ENCODE results near the gene ZFP64.
A peak's percentile ranks its signal among the peaks of the same experiment; 100 is the strongest.
"Not testable (repeated sequence)": the region's sequence is repeated elsewhere in the genome, so short reads cannot be mapped to it uniquely, and the experiment has no call there.

The ZFP64 gene

GRCh38 chr20:52231230-52231746, 39.7 kb upstream of the ZFP64 start:
- DNase-seq (ENCODE audit: low read depth): no peak
- TF ChIP-seq, protein P1, sequence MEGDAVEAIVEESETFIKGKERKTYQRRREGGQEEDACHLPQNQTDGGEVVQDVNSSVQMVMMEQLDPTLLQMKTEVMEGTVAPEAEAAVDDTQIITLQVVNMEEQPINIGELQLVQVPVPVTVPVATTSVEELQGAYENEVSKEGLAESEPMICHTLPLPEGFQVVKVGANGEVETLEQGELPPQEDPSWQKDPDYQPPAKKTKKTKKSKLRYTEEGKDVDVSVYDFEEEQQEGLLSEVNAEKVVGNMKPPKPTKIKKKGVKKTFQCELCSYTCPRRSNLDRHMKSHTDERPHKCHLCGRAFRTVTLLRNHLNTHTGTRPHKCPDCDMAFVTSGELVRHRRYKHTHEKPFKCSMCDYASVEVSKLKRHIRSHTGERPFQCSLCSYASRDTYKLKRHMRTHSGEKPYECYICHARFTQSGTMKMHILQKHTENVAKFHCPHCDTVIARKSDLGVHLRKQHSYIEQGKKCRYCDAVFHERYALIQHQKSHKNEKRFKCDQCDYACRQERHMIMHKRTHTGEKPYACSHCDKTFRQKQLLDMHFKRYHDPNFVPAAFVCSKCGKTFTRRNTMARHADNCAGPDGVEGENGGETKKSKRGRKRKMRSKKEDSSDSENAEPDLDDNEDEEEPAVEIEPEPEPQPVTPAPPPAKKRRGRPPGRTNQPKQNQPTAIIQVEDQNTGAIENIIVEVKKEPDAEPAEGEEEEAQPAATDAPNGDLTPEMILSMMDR (IDR thresholded peaks at IDR 0.05; ENCODE audit: insufficient read depth, low read depth, low read length, missing control alignments): no peak
- H3K4me3 ChIP-seq (ENCODE audit: low read length): no peak overlapping the region

- TF ChIP-seq, protein P1 (IDR thresholded peaks at IDR 0.05; ENCODE audit: insufficient read depth, low read depth, low read length, missing control alignments): no peak
- no peak for DNase-seq (ENCODE audit: low read depth)
- H3K4me3 ChIP-seq (ENCODE audit: low read length): no peak overlapping the region
These were observed 38.8 kb upstream of the ZFP64 start for GRCh38 chr20:52230409-52230808.

DNA sequence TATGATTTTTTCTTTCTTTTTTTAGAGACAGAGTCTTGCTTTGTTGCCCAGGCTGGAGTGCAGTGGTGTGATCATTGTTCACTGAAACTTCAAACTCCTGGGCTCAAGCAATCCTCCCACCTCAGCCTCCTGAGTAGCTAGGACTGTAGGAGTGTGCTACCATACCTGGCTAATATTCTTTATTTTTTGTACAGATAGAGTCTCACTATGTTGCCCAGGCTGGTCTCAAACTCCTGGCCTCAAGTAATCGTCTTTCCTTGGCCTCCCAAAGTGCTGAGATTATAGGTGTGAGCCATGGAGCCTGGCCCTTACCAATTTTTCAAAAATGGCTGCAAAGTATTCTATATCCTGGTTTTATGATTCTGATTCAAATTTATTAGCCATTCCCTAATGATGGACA, 37.8 kb upstream of the ZFP64 start:
- not testable (repeated sequence) for H3K4me3 ChIP-seq (ENCODE audit: low read length); DNase-seq (ENCODE audit: low read depth)

DNA sequence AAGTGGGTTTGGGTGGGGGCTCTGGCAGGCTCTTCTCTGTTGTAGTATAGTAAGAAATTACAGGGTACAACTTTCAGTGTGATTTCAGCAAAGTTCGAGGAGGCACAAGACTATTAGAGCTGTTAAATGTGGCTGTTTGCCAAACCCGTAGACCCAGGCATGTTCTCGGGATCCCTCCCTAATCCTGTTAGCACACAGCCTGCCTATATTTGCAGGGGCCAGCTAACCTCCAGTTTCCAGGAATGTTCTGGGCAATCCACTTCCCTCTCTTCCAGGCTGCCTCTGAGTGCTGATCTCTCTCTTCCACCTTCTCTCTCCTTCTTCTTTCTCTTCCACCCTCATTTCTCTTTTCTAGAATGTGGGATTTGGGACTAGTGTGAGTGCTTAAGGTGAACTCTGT, 34.8 kb upstream of the ZFP64 start:
- no peak overlapping the region for H3K4me3 ChIP-seq (ENCODE audit: low read length)
- TF ChIP-seq, protein P1 (IDR thresholded peaks at IDR 0.05; ENCODE audit: insufficient read depth, low read depth, low read length, missing control alignments): no peak
- no peak for DNase-seq (ENCODE audit: low read depth)

DNA sequence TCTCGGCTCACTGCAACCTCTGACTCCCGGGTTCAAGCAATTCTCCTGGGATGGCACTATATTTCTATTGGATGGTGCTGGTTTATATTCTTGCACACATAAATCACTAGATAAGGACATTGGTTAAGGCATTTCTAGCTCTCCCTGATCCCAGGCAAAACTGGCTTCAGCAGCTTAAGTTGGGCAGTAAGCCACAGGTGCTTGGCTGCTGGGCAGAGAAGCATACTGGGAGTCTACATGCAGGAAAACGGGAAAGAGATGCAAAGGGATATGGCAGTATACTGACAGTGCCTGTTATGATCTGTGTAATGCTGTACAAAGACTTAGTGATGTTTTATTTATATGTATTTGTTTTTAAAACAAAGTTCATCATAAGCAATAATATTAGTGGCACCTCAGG, 33.3 kb upstream of the ZFP64 start:
- H3K4me3 ChIP-seq (ENCODE audit: low read length): no peak overlapping the region
- TF ChIP-seq, protein P1 (IDR thresholded peaks at IDR 0.05; ENCODE audit: insufficient read depth, low read depth, low read length, missing control alignments): no peak
- DNase-seq (ENCODE audit: low read depth): no peak

- not testable (repeated sequence) for DNase-seq (ENCODE audit: low read depth); H3K4me3 ChIP-seq (ENCODE audit: low read length)
These were observed 29.8 kb upstream of the ZFP64 start for GRCh38 chr20:52221362-52221761.

DNA sequence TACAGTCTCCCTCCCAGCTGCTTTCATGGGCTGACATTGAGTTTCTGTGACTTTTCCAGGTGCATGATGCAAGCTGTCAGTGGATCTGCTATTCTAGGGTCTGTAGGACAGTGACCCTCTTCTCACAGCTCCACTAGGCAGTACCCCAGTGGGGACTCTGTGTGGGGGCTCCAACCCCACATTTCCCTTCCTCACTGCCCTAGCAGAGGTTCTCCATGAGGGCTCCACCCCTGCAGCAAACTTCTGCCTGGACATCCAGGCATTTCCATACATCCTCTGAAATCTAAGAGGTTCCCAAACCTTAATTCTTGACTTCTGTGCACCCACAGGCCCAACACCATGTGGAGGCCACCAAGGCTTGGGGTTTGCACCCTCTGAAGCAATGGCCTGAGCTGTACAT, 29.3 kb upstream of the ZFP64 start:
- not testable (repeated sequence) for H3K4me3 ChIP-seq (ENCODE audit: low read length); DNase-seq (ENCODE audit: low read depth)

DNA sequence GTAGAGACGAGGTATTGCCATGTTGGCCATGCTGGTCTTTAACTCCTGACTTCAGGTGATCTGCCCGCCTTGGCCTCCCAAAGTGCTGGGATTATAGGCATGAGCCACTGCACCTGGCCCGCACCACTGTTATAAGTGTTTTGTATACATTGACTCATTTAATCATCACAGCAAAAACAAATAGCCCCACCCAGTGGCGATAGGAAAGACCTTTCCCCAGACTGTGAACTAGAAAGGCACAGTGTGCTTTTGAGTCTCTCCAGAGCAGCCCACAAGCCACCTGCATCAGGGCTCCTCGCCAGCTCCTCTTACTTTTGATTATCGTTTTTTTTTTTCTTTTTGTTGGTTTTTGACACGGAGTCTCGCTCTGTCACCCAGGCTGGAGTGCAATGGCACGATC, 27.9 kb upstream of the ZFP64 start:
- no peak overlapping the region for H3K4me3 ChIP-seq (ENCODE audit: low read length)
- DNase-seq (ENCODE audit: low read depth): peak; percentile 44
- TF ChIP-seq, protein P1 (IDR thresholded peaks at IDR 0.05; ENCODE audit: insufficient read depth, low read depth, low read length, missing control alignments): peak; percentile 40
